Uterus (tissue), 4 donors: ENCODE measurements around the gene ARHGEF26. TPM values are rescaled to one million over a fixed set of nuclear protein-coding genes. Genes with fewer than 3 reads are reported as not detected.

ENCODE experiments used
- DNase-seq, 2 donors: peaks; one replicate each; pipeline ENCODE4 v3.0.0-alpha.2; 2019 to 2020
- H3K27ac ChIP-seq, 2 donors: fragments of 200-600 bp; sonication (generic); 1 replicate in 1 of 2; 2 replicates in 1 of 2; pipeline ENCODE4 v1.5.1; 2016 to 2018
- H3K27me3 ChIP-seq, 2 donors: fragments of 200-600 bp; sonication (generic); one replicate each; pipeline ENCODE4 v1.5.1; 2018 to 2019; ENCODE audit warnings: control low read depth in 1 of 2
- H3K36me3 ChIP-seq, 2 donors: fragments of 200-600 bp; sonication (generic); one replicate each; pipeline ENCODE4 v1.5.1; 2019; ENCODE audit warnings: control low read depth in 1 of 2
- H3K4me1 ChIP-seq, 2 donors: fragments of 200-600 bp; sonication (generic); one replicate each; pipeline ENCODE4 v1.5.1; 2018 to 2019; ENCODE audit warnings: control low read depth in 1 of 2
- H3K4me3 ChIP-seq, 2 donors: fragments of 200-600 bp; sonication (generic); 1 replicate in 1 of 2; 2 replicates in 1 of 2; pipeline ENCODE4 v1.5.1; 2018 to 2019; ENCODE audit warnings: mild to moderate bottlenecking in 1 of 2
- H3K9me3 ChIP-seq, 2 donors: fragments of 200-600 bp; sonication (generic); one replicate each; pipeline ENCODE4 v1.5.1; 2019; ENCODE audit warnings: control low read depth in 1 of 2
- POLR2A ChIP-seq, 2 donors: fragments of 450-650 bp; IDR thresholded peaks; one replicate each; pipeline ENCODE4 v1.6.1; 2016; ENCODE audit warnings: antibody characterized with exemption in 2 of 2, mild to moderate bottlenecking in 1 of 2, moderate library complexity in 1 of 2
- intact Hi-C: fragments of 100-400 bp; cut with DNase I; formaldehyde crosslinking; loops from one replicate; pipeline ENCODE4 v1.15.1; 2023; ENCODE audit warnings: low total_unique reads
- total RNA-seq, 4 donors: library from RNA; depleted of rRNA in 3 of 4; stranded (reverse); fragments of >200 nt in 3 of 4; gene quantifications; one replicate each; pipeline versions ENCODE4 v1.1.0 to v1.2.4, GENCODE V29; 2014 to 2023
- TF ChIP-seq, protein P1 (sequence below), 4 experiments: fragments of 200-600 bp in 2 of 4; fragments of 450-650 bp in 2 of 4; sonication (generic) in 2 of 4; IDR thresholded peaks; one replicate each; pipeline ENCODE4 v1.5.1; 2016 to 2019; ENCODE audit warnings: antibody characterized with exemption in 4 of 4, mild to moderate bottlenecking in 2 of 4, moderate library complexity in 1 of 4
- donor health status: DM: yes; HTN: yes; CAD: no.

Gene ARHGEF26
- total RNA-seq, 4 donors from 2014 or later = 13.5 to 43.5 (median 16.6) TPM

DNA sequence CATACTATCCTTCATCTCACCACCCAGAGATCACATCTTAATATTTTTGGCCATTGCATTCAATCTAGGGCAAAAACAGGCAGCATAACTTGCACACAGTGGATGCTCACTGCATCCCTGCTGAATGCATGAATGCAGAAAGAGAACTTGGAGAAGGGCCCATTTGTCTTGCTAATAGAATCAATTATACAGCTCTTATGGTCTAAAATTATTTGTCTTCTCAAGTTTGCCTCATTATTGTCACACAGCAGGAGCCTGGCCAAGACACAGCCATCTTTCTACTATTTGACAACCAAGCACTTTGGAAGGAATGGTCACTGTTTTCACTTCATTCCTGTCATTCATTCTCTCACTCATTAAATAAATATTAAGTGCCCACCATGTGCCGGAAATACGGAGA is 1.2 kb upstream of the ARHGEF26 start:
- no peaks in the 10 kb centered on the region for H3K36me3 ChIP-seq
- intact Hi-C loops = no loop called here
- no peaks in the 10 kb centered on the region for H3K27me3 ChIP-seq
- no peaks in the 10 kb centered on the region for H3K4me1 ChIP-seq
- no peak overlapping the region for H3K27ac ChIP-seq
- H3K4me3 ChIP-seq = no peak overlapping the region
- H3K9me3 ChIP-seq = no peaks in the 10 kb centered on the region
- no peak for DNase-seq
- TF ChIP-seq POLR2A (IDR thresholded peaks at IDR 0.05) = no peak
- TF ChIP-seq, protein P1, sequence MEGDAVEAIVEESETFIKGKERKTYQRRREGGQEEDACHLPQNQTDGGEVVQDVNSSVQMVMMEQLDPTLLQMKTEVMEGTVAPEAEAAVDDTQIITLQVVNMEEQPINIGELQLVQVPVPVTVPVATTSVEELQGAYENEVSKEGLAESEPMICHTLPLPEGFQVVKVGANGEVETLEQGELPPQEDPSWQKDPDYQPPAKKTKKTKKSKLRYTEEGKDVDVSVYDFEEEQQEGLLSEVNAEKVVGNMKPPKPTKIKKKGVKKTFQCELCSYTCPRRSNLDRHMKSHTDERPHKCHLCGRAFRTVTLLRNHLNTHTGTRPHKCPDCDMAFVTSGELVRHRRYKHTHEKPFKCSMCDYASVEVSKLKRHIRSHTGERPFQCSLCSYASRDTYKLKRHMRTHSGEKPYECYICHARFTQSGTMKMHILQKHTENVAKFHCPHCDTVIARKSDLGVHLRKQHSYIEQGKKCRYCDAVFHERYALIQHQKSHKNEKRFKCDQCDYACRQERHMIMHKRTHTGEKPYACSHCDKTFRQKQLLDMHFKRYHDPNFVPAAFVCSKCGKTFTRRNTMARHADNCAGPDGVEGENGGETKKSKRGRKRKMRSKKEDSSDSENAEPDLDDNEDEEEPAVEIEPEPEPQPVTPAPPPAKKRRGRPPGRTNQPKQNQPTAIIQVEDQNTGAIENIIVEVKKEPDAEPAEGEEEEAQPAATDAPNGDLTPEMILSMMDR (IDR thresholded peaks at IDR 0.05) = no peak

DNA sequence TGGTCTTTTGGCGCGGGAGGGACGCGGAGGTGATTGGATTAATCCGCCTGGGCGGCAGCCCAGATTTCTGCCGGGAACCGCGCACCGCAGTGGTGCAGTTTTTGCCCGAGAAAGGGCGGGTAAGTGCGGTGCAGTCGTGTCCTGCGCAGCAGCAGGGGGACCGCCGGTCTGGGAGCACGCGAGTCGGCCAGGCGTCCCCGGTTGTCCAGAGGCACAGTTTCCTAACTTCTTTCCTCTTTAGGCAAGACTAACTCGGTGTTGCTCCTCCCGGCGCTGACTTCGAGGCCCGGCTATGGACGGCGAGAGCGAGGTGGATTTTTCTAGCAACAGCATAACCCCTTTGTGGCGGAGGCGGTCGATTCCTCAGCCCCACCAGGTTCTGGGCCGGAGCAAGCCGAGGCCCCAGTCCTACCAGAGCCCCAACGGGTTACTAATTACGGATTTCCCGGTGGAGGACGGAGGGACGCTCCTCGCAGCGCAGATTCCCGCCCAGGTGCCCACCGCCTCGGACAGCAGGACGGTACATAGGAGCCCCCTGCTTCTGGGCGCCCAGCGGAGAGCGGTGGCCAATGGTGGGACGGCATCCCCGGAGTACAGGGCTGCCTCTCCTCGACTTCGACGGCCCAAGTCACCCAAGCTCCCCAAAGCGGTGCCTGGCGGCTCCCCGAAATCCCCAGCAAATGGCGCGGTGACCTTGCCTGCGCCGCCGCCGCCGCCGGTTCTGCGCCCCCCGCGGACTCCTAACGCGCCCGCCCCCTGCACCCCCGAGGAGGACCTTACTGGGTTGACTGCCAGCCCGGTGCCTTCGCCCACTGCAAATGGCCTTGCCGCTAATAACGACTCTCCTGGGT is 736 bp downstream of the ARHGEF26 start:
- Histone ChIP-seq H3K36me3 (no peaks in the 10 kb centered on the region), H3K4me3 (peak overlapping the region; percentile 57 to 72), H3K27ac (peak overlapping the region; percentile 72 to 74), H3K9me3 (no peaks in the 10 kb centered on the region), H3K4me1 (no peaks in the 10 kb centered on the region), H3K27me3 (no peaks in the 10 kb centered on the region)
- intact Hi-C loops = no loop called here
- DNase-seq = peak; percentile 35 to 49
- TF ChIP-seq POLR2A (IDR thresholded peaks at IDR 0.05) = no peak
- TF ChIP-seq, protein P1 (IDR thresholded peaks at IDR 0.05) = no peak

- Histone ChIP-seq H3K27me3 (no peaks in the 10 kb centered on the region), H3K36me3 (no peaks in the 10 kb centered on the region), H3K9me3 (no peaks in the 10 kb centered on the region), H3K27ac (peak overlapping the region; percentile 72 to 74), H3K4me1 (no peaks in the 10 kb centered on the region), H3K4me3 (peak overlapping the region; percentile 57 to 72)
- intact Hi-C loops = no loop called here
- TF ChIP-seq, protein P1 (IDR thresholded peaks at IDR 0.05) = no peak
- TF ChIP-seq POLR2A (IDR thresholded peaks at IDR 0.05) = no peak
- peak in 1 of 2 donors; percentile 18 for DNase-seq
Measured at GRCh38 chr3:154122552-154122911, 1.3 kb downstream of the ARHGEF26 start.

GRCh38 chr3:154122912-154123559 is 1.8 kb downstream of the ARHGEF26 start:
- Histone ChIP-seq H3K9me3 (no peaks in the 10 kb centered on the region), H3K27ac (peak overlapping the region; percentile 72 to 74), H3K27me3 (no peaks in the 10 kb centered on the region), H3K36me3 (no peaks in the 10 kb centered on the region), H3K4me3 (peak overlapping the region; percentile 57 to 72), H3K4me1 (no peaks in the 10 kb centered on the region)
- intact Hi-C loops = no loop called here
- peak in 1 of 2 donors; percentile 15 for DNase-seq
- no peak for TF ChIP-seq POLR2A (IDR thresholded peaks at IDR 0.05)
- TF ChIP-seq, protein P1 (IDR thresholded peaks at IDR 0.05) = no peak

GRCh38 chr3:154123906-154124305 is 2.7 kb downstream of the ARHGEF26 start:
- Histone ChIP-seq H3K9me3 (no peaks in the 10 kb centered on the region), H3K4me3 (peak overlapping the region in 1 of 2 donors; percentile 57), H3K4me1 (no peaks in the 10 kb centered on the region), H3K36me3 (no peaks in the 10 kb centered on the region), H3K27ac (peak overlapping the region in 1 of 2 donors; percentile 72), H3K27me3 (no peaks in the 10 kb centered on the region)
- intact Hi-C loops = no loop called here
- no peak for DNase-seq
- TF ChIP-seq POLR2A (IDR thresholded peaks at IDR 0.05) = no peak
- TF ChIP-seq, protein P1 (IDR thresholded peaks at IDR 0.05) = no peak
